ENCODE measurements around the gene F10.

GRCh38 chr13:113073942-113074341 lies 48.7 kb upstream of the F10 start:
- TF ChIP-seq POLR2AphosphoS5 (IDR thresholded peaks at IDR 0.05; ENCODE audit: low read depth, low read length) (no peak), CHD2 (IDR thresholded peaks at IDR 0.05; ENCODE audit: low read length, partially characterized antibody) (no peak), NFIC (IDR thresholded peaks at IDR 0.05; ENCODE audit: borderline replicate concordance) (no peak), CTCF (IDR thresholded peaks at IDR 0.05) (no peak), RXRA (IDR thresholded peaks at IDR 0.05; ENCODE audit: borderline replicate concordance, low read depth) (no peak), NRF1 (IDR thresholded peaks at IDR 0.05; ENCODE audit: low read depth, low read length) (no peak)
